Measurements from ENCODE around the gene SLC51A. TPM values are rescaled to one million over a fixed set of nuclear protein-coding genes. Genes with fewer than 3 reads are reported as not detected.

Gene SLC51A
- total RNA-seq, 6 donors from 2014 or later: 0.89 to 3.2 (median 1.1) TPM

DNA sequence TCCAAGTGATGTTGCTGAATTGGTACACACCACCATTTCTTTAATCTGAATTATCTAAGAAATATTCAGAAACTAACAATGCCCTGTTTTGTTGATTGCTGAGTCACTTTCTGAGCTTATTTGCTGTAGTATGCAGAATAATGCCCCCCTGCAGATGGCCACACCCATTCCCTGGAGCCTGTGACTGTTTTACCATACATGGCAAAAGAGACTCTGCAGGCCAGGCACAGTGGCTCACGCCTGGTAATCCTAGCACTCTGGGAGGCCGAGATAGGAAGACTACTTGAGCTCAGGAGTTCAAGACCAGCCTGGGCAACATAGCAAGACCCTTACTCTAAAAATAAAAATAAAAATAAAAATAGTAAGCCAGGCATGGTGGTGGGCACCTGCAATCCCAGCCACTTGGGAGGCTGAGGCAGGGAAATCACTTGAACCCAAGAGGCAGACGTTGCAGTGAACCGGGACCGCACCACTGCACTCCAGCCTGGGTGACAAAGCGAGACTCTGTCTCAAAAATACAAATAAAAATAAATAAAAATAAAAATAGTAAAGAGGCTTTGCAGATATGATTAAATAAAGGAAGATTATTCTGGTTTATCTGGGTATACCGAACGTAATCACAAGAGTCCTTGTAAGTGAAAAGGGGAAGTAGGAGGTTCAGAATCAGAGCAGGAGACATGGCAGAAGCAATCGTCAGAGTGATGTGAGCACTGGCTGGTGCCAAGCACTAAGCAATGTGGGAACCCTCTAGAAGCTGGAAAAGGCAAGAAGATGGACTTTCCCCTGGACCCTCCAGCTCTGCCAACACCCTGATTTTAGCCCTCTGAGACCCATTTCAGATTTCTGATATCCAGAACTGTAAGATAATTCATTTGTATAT lies 52.2 kb downstream of the SLC51A start:
- H3K27ac ChIP-seq: no peak overlapping the region
- peak in 1 of 2 donors; percentile 71 for ATAC-seq (ENCODE audit: low FRiP score in 2 of 2)
- H3K4me3 ChIP-seq: no peak overlapping the region
- no peaks in the 10 kb centered on the region for H3K27me3 ChIP-seq
- H3K36me3 ChIP-seq: peaks cover 0 to 75% (median 48%) of the 10 kb centered on the region in 4 donors
- WGBS, 2 donors: 77 to 85% methylated on average over 9 of the region's 9 CpGs
- H3K4me1 ChIP-seq: no peaks in the 10 kb centered on the region
- H3K9me3 ChIP-seq: no peaks in the 10 kb centered on the region
- TF ChIP-seq, protein P1, sequence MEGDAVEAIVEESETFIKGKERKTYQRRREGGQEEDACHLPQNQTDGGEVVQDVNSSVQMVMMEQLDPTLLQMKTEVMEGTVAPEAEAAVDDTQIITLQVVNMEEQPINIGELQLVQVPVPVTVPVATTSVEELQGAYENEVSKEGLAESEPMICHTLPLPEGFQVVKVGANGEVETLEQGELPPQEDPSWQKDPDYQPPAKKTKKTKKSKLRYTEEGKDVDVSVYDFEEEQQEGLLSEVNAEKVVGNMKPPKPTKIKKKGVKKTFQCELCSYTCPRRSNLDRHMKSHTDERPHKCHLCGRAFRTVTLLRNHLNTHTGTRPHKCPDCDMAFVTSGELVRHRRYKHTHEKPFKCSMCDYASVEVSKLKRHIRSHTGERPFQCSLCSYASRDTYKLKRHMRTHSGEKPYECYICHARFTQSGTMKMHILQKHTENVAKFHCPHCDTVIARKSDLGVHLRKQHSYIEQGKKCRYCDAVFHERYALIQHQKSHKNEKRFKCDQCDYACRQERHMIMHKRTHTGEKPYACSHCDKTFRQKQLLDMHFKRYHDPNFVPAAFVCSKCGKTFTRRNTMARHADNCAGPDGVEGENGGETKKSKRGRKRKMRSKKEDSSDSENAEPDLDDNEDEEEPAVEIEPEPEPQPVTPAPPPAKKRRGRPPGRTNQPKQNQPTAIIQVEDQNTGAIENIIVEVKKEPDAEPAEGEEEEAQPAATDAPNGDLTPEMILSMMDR (IDR thresholded peaks at IDR 0.05): no peak
- no peak for TF ChIP-seq EP300 (IDR thresholded peaks at IDR 0.05)
- no peak for TF ChIP-seq POLR2AphosphoS5 (IDR thresholded peaks at IDR 0.05)
- no peak for TF ChIP-seq POLR2A (IDR thresholded peaks at IDR 0.05)
- no peak for DNase-seq

DNA sequence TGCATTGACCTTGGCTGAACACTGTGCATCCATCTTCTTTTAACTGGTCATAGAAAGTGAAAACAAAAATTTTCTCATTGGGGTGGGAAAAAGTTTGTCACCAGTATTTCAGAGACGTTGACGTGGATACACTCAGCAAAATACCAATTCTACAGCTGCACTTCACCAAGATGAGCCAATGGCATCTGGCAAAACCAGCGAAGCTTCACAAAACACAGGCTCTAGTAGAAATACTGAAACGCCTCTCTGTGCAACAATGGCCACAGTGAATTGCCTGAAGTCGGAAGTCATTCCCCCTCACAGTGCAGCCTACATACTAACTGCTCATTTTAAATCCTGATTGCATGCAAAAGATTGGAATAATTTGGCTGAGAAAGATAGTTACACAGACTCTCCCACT lies 54.2 kb downstream of the SLC51A start:
- H3K36me3 ChIP-seq: peaks cover 0 to 57% (median 43%) of the 10 kb centered on the region in 4 donors
- no peaks in the 10 kb centered on the region for H3K27me3 ChIP-seq
- 91 to 97% methylated on average over 5 of the region's 5 CpGs for WGBS, 2 donors
- DNase-seq (no peak), ATAC-seq (ENCODE audit: low FRiP score in 2 of 2) (no peak)
- H3K27ac ChIP-seq: no peak overlapping the region
- H3K4me1 ChIP-seq: peaks cover 0 to 7% (median 0%) of the 10 kb centered on the region in 4 donors
- H3K4me3 ChIP-seq: no peak overlapping the region
- no peaks in the 10 kb centered on the region for H3K9me3 ChIP-seq
- TF ChIP-seq POLR2AphosphoS5 (IDR thresholded peaks at IDR 0.05) (no peak), POLR2A (IDR thresholded peaks at IDR 0.05) (no peak), EP300 (IDR thresholded peaks at IDR 0.05) (no peak)
- TF ChIP-seq, protein P1 (IDR thresholded peaks at IDR 0.05): no peak

DNA sequence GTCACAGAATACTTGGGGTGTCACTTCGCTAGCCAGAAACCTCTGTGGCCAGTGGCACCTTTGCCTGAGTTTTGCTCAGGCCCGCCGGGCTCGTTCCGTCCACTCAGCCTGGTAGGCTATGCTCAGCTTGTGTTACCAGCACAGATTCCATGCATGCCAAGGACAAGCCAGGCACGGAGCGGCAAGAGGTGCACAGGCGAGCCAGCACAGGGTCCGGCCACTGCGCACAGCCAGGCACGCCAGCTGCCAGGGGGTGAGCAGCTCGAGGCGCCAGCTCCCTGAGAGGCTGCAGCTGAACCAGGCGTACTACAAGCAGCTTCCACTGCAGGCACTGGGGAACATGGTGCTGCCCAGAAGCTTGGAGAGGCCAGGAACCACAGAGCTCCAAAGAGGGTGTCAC lies 56.5 kb downstream of the SLC51A start:
- WGBS, 2 donors: 98 to 100% methylated on average over 5 to 14 of the region's 14 CpGs
- Histone ChIP-seq H3K27ac (no peak overlapping the region), H3K4me1 (peaks cover 0 to 7% (median 3%) of the 10 kb centered on the region in 4 donors), H3K4me3 (no peak overlapping the region), H3K9me3 (no peaks in the 10 kb centered on the region), H3K27me3 (no peaks in the 10 kb centered on the region), H3K36me3 (peaks cover 0 to 35% (median 22%) of the 10 kb centered on the region in 4 donors)
- peak; percentile 26 to 30 for ATAC-seq (ENCODE audit: low FRiP score in 2 of 2)
- DNase-seq: peak in 1 of 2 donors; percentile 56
- no peak for TF ChIP-seq POLR2AphosphoS5 (IDR thresholded peaks at IDR 0.05)
- TF ChIP-seq, protein P1 (IDR thresholded peaks at IDR 0.05): no peak
- no peak for TF ChIP-seq EP300 (IDR thresholded peaks at IDR 0.05)
- no peak for TF ChIP-seq POLR2A (IDR thresholded peaks at IDR 0.05)

DNA sequence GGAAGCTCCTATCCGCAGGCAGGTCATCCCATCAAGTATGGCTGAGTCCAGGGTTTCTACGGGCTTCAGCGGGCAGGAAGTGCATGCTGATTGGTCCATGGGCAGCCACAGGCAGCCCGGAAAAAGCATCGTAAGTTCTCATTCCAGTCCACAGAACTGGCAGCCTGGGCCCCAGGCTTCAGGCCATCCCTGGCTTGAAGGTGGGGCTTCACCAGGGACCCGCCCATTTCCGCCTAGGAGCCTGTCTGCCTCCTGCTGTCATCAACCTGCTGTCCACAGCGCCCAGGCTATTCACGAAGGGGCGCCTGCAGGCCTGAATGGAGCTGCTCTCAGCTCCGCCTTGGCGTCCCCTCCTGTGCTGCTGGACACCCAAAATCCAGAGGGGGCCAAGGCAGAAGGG lies 57.3 kb downstream of the SLC51A start:
- 97% methylated on average over 12 of the region's 12 CpGs; no CpG with 5 or more reads in 1 of the 2 donors for WGBS, 2 donors
- peaks cover 0 to 27% (median 18%) of the 10 kb centered on the region in 4 donors for H3K36me3 ChIP-seq
- H3K9me3 ChIP-seq: no peaks in the 10 kb centered on the region
- peaks cover 5 to 13% (median 11%) of the 10 kb centered on the region in 4 donors for H3K4me1 ChIP-seq
- no peak for TF ChIP-seq POLR2A (IDR thresholded peaks at IDR 0.05)
- TF ChIP-seq, protein P1 (IDR thresholded peaks at IDR 0.05): no peak
- TF ChIP-seq EP300 (IDR thresholded peaks at IDR 0.05): no peak
- TF ChIP-seq POLR2AphosphoS5 (IDR thresholded peaks at IDR 0.05): no peak
- no peak overlapping the region for H3K4me3 ChIP-seq
- peak in 1 of 2 donors; percentile 24 for ATAC-seq (ENCODE audit: low FRiP score in 2 of 2)
- no peak for DNase-seq
- no peaks in the 10 kb centered on the region for H3K27me3 ChIP-seq
- H3K27ac ChIP-seq: peak overlapping the region in 1 of 4 donors; percentile 39
